Thyroid gland (tissue), 4 donors: ENCODE results near the gene SIPA1L2.

Experiments used
- CTCF ChIP-seq, 6 experiments: fragments of 200-600 bp in 3 of 6; fragments of 450-650 bp in 3 of 6; sonication (generic) in 3 of 6; IDR thresholded peaks; one replicate each; pipeline ENCODE4 v1.5.1; 2016 to 2019; ENCODE audit warnings: antibody characterized with exemption in 6 of 6, mild to moderate bottlenecking in 2 of 6, inconsistent platforms in 1 of 6, moderate library complexity in 1 of 6
- POLR2A ChIP-seq, 2 donors: fragments of 450-650 bp; IDR thresholded peaks; one replicate each; pipeline ENCODE4 v1.6.1; 2017; ENCODE audit warnings: antibody characterized with exemption in 2 of 2, mild to moderate bottlenecking in 2 of 2, moderate library complexity in 1 of 2

GRCh38 chr1:232673256-232673655 is 43.3 kb upstream of the SIPA1L2 start:
- TF ChIP-seq CTCF (IDR thresholded peaks at IDR 0.05) (no peak), POLR2A (IDR thresholded peaks at IDR 0.05) (no peak)
